IMR-90 (cell line): ENCODE data around the gene CYP20A1. TPM values are rescaled to one million over a fixed set of nuclear protein-coding genes. Genes with fewer than 3 reads are reported as not detected.
A peak's percentile ranks its signal among the peaks of the same experiment; 100 is the strongest.

Source experiments
- ATAC-seq: fragments of 200-7000 bp; cut with Tn5 transposase; 2 replicates; pipeline ENCODE4 v1.9.1; 2020; ENCODE audit warnings: low read depth, mild to moderate bottlenecking, moderate library complexity
- BruUV-seq: library from RNA; stranded (reverse); fragments of 400-500 nt; replicated peaks from 2 replicates; lab custom pipeline; 2021; lab: Mats Ljungman, UMichigan
- CTCF ChIA-PET: fragments of 300-600 bp; formaldehyde crosslinking; extraction: SDS; loops from one replicate; lab custom pipeline; 2021; ENCODE audit warnings: antibody characterized with exemption; lab: Yijun Ruan, JAX
- POLR2A ChIA-PET: fragments of 300-600 bp; sonication (Branson Sonifier 250); formaldehyde crosslinking; loops from one replicate; lab custom pipeline; 2022; ENCODE audit warnings: antibody characterized with exemption; ENCODE audit not compliant: unreplicated experiment; lab: Charles Lee
- DNase-seq: peaks from one replicate; pipeline ENCODE4 v3.0.0; 2013
- H2AFZ ChIP-seq: replicated peaks from 2 replicates; pipeline ENCODE3; 2013; ENCODE audit warnings: low read length, mild to moderate bottlenecking; ENCODE audit not compliant: poor library complexity
- H2AK5ac ChIP-seq: 2 replicates; pipeline ENCODE4 v1.6.1; 2013; ENCODE audit warnings: low read depth, low read length, inconsistent platforms
- H2AK9ac ChIP-seq: replicated peaks from 2 replicates; pipeline ENCODE3; 2013; ENCODE audit warnings: mild to moderate bottlenecking, low read depth, low read length, moderate library complexity; ENCODE audit not compliant: poor library complexity
- H2BK120ac ChIP-seq: 2 replicates; pipeline ENCODE4 v1.6.1; 2013; ENCODE audit warnings: low read depth, low read length, inconsistent platforms
- H2BK15ac ChIP-seq: 3 replicates; pipeline ENCODE4 v1.6.1; 2013; ENCODE audit warnings: low read depth, low read length, inconsistent platforms
- H2BK20ac ChIP-seq: 2 replicates; pipeline ENCODE4 v1.6.1; 2013; ENCODE audit warnings: low read depth, mild to moderate bottlenecking, inconsistent platforms, low read length, moderate library complexity
- H2BK5ac ChIP-seq: 2 replicates; pipeline ENCODE4 v1.6.1; 2013; ENCODE audit warnings: mild to moderate bottlenecking, low read depth, low read length, inconsistent platforms; ENCODE audit not compliant: poor library complexity, severe bottlenecking
- H3K14ac ChIP-seq: replicated peaks from 2 replicates; pipeline ENCODE4 v1.6.1; 2013; ENCODE audit warnings: low read depth, low read length, inconsistent platforms
- H3K18ac ChIP-seq: 2 replicates; pipeline ENCODE4 v1.6.1; 2013; ENCODE audit warnings: low read depth, low read length, control low read depth
- H3K23ac ChIP-seq: 2 replicates; pipeline ENCODE4 v1.6.1; 2013; ENCODE audit warnings: low read depth, low read length, inconsistent platforms
- H3K27ac ChIP-seq: 2 replicates; pipeline ENCODE4 v1.5.1; 2013; ENCODE audit warnings: mild to moderate bottlenecking, control low read depth, low read length; ENCODE audit not compliant: insufficient read depth
- H3K27me3 ChIP-seq: 2 replicates; pipeline ENCODE4 v1.6.1; 2013; ENCODE audit warnings: low read length; ENCODE audit not compliant: control insufficient read depth, insufficient read depth
- H3K36me3 ChIP-seq: 2 replicates; pipeline ENCODE4 v1.6.1; 2013; ENCODE audit warnings: low read length, mixed read lengths; ENCODE audit not compliant: control insufficient read depth, insufficient read depth
- H3K4ac ChIP-seq: 2 replicates; pipeline ENCODE4 v1.6.1; 2013; ENCODE audit warnings: low read depth, low read length, inconsistent platforms
- H3K4me1 ChIP-seq: 2 replicates; pipeline ENCODE4 v1.6.1; 2013; ENCODE audit warnings: low read length, mixed read lengths; ENCODE audit not compliant: control insufficient read depth, insufficient read depth
- H3K4me2 ChIP-seq: 2 replicates; pipeline ENCODE4 v1.6.1; 2013; ENCODE audit warnings: low read depth, mild to moderate bottlenecking, control low read depth, low read length, moderate library complexity
- H3K4me3 ChIP-seq: 2 replicates; pipeline ENCODE4 v1.5.1; 2013; ENCODE audit warnings: low read depth, mild to moderate bottlenecking, control low read depth, low read length, moderate library complexity; ENCODE audit not compliant: insufficient read depth
- H3K56ac ChIP-seq: 2 replicates; pipeline ENCODE4 v1.6.1; 2013; ENCODE audit warnings: low read length, inconsistent platforms; ENCODE audit not compliant: insufficient read depth; ENCODE audit errors: extremely low read depth
- H3K79me1 ChIP-seq, 2 experiments: 2 replicates each; pipeline ENCODE4 v1.6.1; 2013; ENCODE audit warnings: low read length in 2 of 2, inconsistent platforms in 1 of 2, low read depth in 1 of 2
- H3K9ac ChIP-seq: 2 replicates; pipeline ENCODE4 v1.6.1; 2013; ENCODE audit warnings: low read depth, low read length, control low read depth
- H3K9me1 ChIP-seq: 2 replicates; pipeline ENCODE4 v1.6.1; 2013; ENCODE audit warnings: low read length, inconsistent platforms; ENCODE audit not compliant: insufficient read depth
- H3K9me3 ChIP-seq: 2 replicates; pipeline ENCODE4 v1.6.1; 2013; ENCODE audit warnings: low read length; ENCODE audit not compliant: control insufficient read depth, insufficient read depth
- H4K20me1 ChIP-seq: 2 replicates; pipeline ENCODE4 v1.6.1; 2013; ENCODE audit warnings: low read length, inconsistent platforms; ENCODE audit not compliant: insufficient read depth
- H4K5ac ChIP-seq: 2 replicates; pipeline ENCODE4 v1.6.1; 2013; ENCODE audit warnings: mild to moderate bottlenecking, low read depth, low read length, control low read depth
- H4K8ac ChIP-seq, 2 experiments: 2 replicates each; pipeline ENCODE4 v1.6.1; 2013; ENCODE audit warnings: low read depth in 2 of 2, low read length in 2 of 2, control low read depth in 1 of 2, inconsistent platforms in 1 of 2
- H4K91ac ChIP-seq: 2 replicates; pipeline ENCODE4 v1.6.1; 2013; ENCODE audit warnings: low read depth, low read length, inconsistent platforms; ENCODE audit not compliant: insufficient read depth
- MAFK ChIP-seq: IDR thresholded peaks from 2 replicates; pipeline ENCODE4 v1.6.1; 2012; ENCODE audit warnings: low read depth, low read length, improper control_type of control experiment
- RCOR1 ChIP-seq: IDR thresholded peaks from 2 replicates; pipeline ENCODE4 v1.6.1; 2012; ENCODE audit warnings: mild to moderate bottlenecking, low read length, improper control_type of control experiment; ENCODE audit not compliant: insufficient replicate concordance
- WGBS, 2 experiments: methylation state at CpG; one replicate each; pipeline versions ENCODE4 v1.1.5 to v1.1.7; 2013; ENCODE audit warnings: missing lambda C conversion rate in 2 of 2; ENCODE audit not compliant: insufficient read length in 1 of 2; ENCODE audit errors: extremely low coverage in 2 of 2; 5-methylcytosine and 5-hydroxymethylcytosine counted together
- dilution Hi-C: fragments of 300-500 bp; cut with HindIII; formaldehyde crosslinking; loops from one replicate; pipeline ENCODE4 v1.14.3; 2018; ENCODE audit warnings: low sequenced_read_pairs; ENCODE audit not compliant: unreplicated experiment
- in situ Hi-C: fragments of 300-500 bp; cut with MboI; formaldehyde crosslinking; loops from 3 replicates; pipeline ENCODE4 v1.14.3; 2019; ENCODE audit warnings: low sequenced_read_pairs, inconsistent platforms, mixed read lengths
- intact Hi-C: fragments of 100-400 bp; cut with micrococcal nuclease; formaldehyde crosslinking; loops from 2 replicates; pipeline ENCODE4 v1.10.0; 2022
- polyA plus RNA-seq, 3 experiments: library from polyadenylated mRNA; depleted of rRNA; stranded (reverse); fragments of >200 nt; gene quantifications; 2 replicates each; pipeline ENCODE4 v1.2.3, GENCODE V29; 2012; ENCODE audit warnings: low replicate concordance in 1 of 3
- total RNA-seq: library from RNA; depleted of rRNA; stranded (reverse); fragments of >200 nt; gene quantifications from 2 replicates; pipeline ENCODE4 v1.2.3, GENCODE V29; 2012
- TF ChIP-seq, protein P1 (sequence below): fragments of 150-350 bp; IDR thresholded peaks from 2 replicates; pipeline ENCODE4 v1.6.1; 2017; ENCODE audit warnings: mild to moderate bottlenecking, antibody characterized with exemption, low read length, low read depth

The CYP20A1 gene
- total and polyA plus RNA-seq, 2 of the 4 experiments (the other 2 are of a cell fraction), result 7.0 to 16.8 TPM

DNA sequence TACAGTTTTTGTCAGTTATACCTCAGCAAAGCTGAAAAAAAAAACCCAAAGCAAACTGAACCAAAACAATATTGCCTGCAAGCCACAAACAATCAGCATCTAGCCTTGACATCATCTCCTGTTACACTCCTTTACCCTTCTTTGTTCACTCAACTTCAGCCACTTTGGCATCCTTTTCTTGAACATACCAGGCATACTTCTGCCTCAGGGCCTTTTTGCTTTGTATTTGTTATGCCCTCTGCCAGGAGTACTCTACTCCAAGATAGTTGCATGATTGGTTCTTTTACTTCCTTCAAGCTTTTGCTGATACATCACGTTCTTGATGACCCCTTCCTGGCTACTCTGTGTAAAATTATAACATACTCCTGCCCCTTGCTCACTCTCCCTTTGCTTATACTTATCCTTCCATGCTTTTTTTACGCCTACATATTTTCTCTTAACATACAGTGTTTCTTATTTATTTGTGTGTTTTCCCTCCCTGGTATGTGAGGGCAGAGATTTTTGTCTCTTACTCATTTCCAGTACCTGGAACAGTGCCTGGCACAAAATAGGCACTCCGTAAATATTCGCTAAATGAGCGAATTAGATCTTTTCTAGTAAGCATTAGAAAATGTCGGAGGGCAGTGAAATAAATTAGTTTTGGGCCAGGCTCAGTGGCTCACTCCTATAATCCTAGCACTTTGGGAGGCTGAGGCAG lies 102.1 kb downstream of the CYP20A1 start:
- peaks cover 15% of the 10 kb centered on the region for H4K20me1 ChIP-seq
- H2AFZ ChIP-seq, result no peak overlapping the region
- H4K91ac ChIP-seq, result no peak overlapping the region
- CTCF ChIA-PET, result interaction anchor here (0.5 to 0.6 kb wide), 2 partner anchors 42 to 297 kb away, joined by 3 to 4 read pairs; no protein-coding TSS in a partner anchor
- no peak overlapping the region for H2AK9ac ChIP-seq
- peak overlapping the region; percentile 1; the same call in 1 of the 2 replicates for H3K4me2 ChIP-seq
- no peak overlapping the region for H3K23ac ChIP-seq
- peaks cover 52 to 69% of the 10 kb centered on the region in 2 experiments for H3K79me1 ChIP-seq
- no peaks in the 10 kb centered on the region for H3K27me3 ChIP-seq
- DNase-seq (peak; percentile 69), ATAC-seq (peak; percentile 89)
- no peak overlapping the region for H3K4me3 ChIP-seq
- no peak overlapping the region for H3K18ac ChIP-seq
- no peak overlapping the region for H2BK120ac ChIP-seq
- peak; percentile 64 for TF ChIP-seq MAFK
- TF ChIP-seq, protein P1, sequence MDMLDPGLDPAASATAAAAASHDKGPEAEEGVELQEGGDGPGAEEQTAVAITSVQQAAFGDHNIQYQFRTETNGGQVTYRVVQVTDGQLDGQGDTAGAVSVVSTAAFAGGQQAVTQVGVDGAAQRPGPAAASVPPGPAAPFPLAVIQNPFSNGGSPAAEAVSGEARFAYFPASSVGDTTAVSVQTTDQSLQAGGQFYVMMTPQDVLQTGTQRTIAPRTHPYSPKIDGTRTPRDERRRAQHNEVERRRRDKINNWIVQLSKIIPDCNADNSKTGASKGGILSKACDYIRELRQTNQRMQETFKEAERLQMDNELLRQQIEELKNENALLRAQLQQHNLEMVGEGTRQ, result no peak
- no peak for TF ChIP-seq RCOR1
- peaks cover 6% of the 10 kb centered on the region for H3K36me3 ChIP-seq
- H3K14ac ChIP-seq, result no peak overlapping the region
- no peak overlapping the region for H2AK5ac ChIP-seq
- no peak overlapping the region for H3K56ac ChIP-seq
- no peak overlapping the region for H4K8ac ChIP-seq
- H4K5ac ChIP-seq, result no peak overlapping the region
- H3K4ac ChIP-seq, result no peak overlapping the region
- H3K4me1 ChIP-seq, result peaks cover 6% of the 10 kb centered on the region
- H2BK15ac ChIP-seq, result no peak overlapping the region
- dilution Hi-C loops (no loop called here), intact Hi-C loops (no loop called here), in situ Hi-C loops (no loop called here)
- peaks cover 7% of the 10 kb centered on the region; the same call in 1 of the 2 replicates for H3K9me1 ChIP-seq
- H3K9me3 ChIP-seq, result no peaks in the 10 kb centered on the region
- no peak overlapping the region for H2BK20ac ChIP-seq
- POLR2A ChIA-PET, result no interaction called here
- WGBS, 2 experiments, result no CpG with 5 or more reads among the region's 6 CpGs
- H2BK5ac ChIP-seq, result peak overlapping the region; percentile 19
- peak overlapping the region; percentile 16; the same call in 1 of the 2 replicates for H3K27ac ChIP-seq
- no peak overlapping the region for H3K9ac ChIP-seq
- BruUV-seq, result no TSS peak
